ENCODE measurements around the gene FAM83G. TPM values are rescaled to one million over a fixed set of nuclear protein-coding genes. Genes with fewer than 3 reads are reported as not detected.
"Not testable (repeated sequence)": the region's sequence is repeated elsewhere in the genome, so short reads cannot be mapped to it uniquely, and the experiment has no call there.

The FAM83G gene
- total RNA-seq, 1 donor from 2014 or later, result 10.2 TPM

GRCh38 chr17:18966831-18967624 lies 37.5 kb downstream of the FAM83G start:
- DNase-seq, result peak; percentile 73

- no peak for DNase-seq
These were observed 38.9 kb downstream of the FAM83G start for GRCh38 chr17:18965530-18966236.

GRCh38 chr17:18964550-18964949 lies 40.0 kb downstream of the FAM83G start:
- no peak for DNase-seq

- DNase-seq, result no peak
These were observed 40.6 kb downstream of the FAM83G start for GRCh38 chr17:18964018-18964351.

GRCh38 chr17:18963126-18964017 lies 41.2 kb downstream of the FAM83G start:
- DNase-seq, result no peak

GRCh38 chr17:18962494-18962815 lies 42.1 kb downstream of the FAM83G start:
- DNase-seq, result no peak

GRCh38 chr17:18961634-18962493 lies 42.7 kb downstream of the FAM83G start:
- no peak for DNase-seq

- DNase-seq, result peak; percentile 80
These were observed 43.6 kb downstream of the FAM83G start for GRCh38 chr17:18960803-18961511.

- DNase-seq, result no peak
These were observed 44.3 kb downstream of the FAM83G start for GRCh38 chr17:18960241-18960665.

- DNase-seq, result no peak
These were observed 44.7 kb downstream of the FAM83G start for GRCh38 chr17:18959845-18960240.

- no peak for DNase-seq
These were observed 45.3 kb downstream of the FAM83G start for GRCh38 chr17:18959071-18959844.

GRCh38 chr17:18958611-18959010 lies 46.0 kb downstream of the FAM83G start:
- no peak for DNase-seq

- no peak for DNase-seq
These were observed 46.7 kb downstream of the FAM83G start for GRCh38 chr17:18957831-18958230.

GRCh38 chr17:18956581-18956980 lies 48.0 kb downstream of the FAM83G start:
- DNase-seq, result no peak

- not testable (repeated sequence) for DNase-seq
These were observed 48.5 kb downstream of the FAM83G start for GRCh38 chr17:18956021-18956420.

- DNase-seq, result no peak
These were observed 49.6 kb downstream of the FAM83G start for GRCh38 chr17:18955009-18955408.

- no peak for DNase-seq
These were observed 50.2 kb downstream of the FAM83G start for GRCh38 chr17:18954321-18954720.

- DNase-seq, result no peak
These were observed 51.3 kb downstream of the FAM83G start for GRCh38 chr17:18953231-18953728.

- DNase-seq, result no peak
These were observed 52.4 kb downstream of the FAM83G start, which contains the start of gene SLC5A10 for GRCh38 chr17:18951941-18952842. Gene SLC5A10, plus strand, starts transcription at chr17:18952165. Its CDS starts 41 bp downstream, at chr17:18952206.
